GM20000 (cell line): ENCODE results near the gene TRIO.

Source experiments
- DNase-seq: peaks from one replicate; pipeline ENCODE4 v3.0.0; 2012; ENCODE audit warnings: low spot score
- CTCF ChIP-seq: IDR thresholded peaks from 2 replicates; pipeline ENCODE4 v1.5.1; 2012; ENCODE audit warnings: mild to moderate bottlenecking, control low read depth; ENCODE audit errors: extremely low read depth, missing control alignments

TRIO gene

DNA sequence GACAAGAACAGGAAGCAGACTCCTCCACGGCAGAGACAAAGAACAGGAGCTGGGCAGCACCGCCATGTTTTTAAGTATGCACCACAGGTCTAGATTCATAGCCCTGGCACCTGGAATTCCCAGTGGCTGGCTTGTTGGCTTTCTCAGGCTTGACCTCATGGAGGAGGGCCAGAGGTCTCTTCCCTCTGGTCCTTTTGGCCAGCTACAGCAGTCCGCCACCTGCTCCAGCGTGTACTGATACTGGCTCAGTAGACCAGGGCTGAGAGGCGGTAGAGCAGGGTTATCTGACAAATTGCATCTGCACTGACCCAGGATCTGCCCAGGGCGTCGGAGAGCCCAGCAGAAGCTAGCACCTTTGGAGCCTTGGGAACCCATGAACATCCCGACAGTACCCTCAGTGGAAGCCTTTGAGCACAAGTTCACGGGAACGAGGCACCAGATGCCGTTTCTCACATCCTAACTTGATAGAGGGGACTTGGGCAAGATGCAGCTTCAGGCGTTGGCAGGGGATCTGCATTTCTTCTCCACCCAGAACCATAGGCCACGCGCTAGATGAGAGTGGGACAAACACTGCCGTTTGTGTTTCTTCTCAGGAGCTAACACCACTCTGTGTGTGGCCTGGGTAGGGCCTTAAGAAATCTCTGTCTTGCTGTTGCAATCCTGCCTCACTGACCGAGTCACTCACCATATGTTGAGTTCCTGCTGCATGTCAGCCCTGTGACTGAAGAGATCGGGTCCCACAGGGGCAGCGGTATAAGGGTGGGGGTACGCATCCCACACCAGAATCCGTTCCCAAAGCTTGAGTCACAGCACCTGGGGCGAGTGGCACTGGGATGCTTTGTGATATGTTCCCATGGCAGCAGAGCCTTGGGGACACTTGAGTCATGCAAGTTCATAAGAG, 348.1 kb downstream of the TRIO start:
- TF ChIP-seq CTCF: no peak
- peak; percentile 10 for DNase-seq

GRCh38 chr5:14492331-14492964, 349.3 kb downstream of the TRIO start:
- TF ChIP-seq CTCF: no peak
- DNase-seq: peak; percentile 10

DNA sequence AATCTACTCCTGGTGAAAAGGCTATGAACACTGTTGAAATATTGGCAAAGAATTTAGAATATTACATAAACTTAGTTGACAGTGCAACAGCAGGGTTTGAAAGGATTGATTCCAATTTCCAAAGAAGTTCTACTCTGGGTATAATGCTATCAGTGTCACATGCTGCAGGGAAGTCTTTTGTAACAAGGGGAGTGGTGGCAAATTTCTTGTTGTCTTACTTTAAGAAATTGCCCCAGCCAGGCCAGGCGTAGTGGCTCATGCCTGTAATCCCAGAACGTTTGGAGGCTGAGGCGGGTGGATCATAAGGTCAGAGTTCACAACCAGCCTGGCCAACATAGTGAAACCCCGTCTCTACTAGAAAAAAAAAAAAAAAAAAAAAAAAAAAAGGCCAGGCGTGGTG, 352.2 kb downstream of the TRIO start:
- no peak for DNase-seq
- no peak for TF ChIP-seq CTCF

DNA sequence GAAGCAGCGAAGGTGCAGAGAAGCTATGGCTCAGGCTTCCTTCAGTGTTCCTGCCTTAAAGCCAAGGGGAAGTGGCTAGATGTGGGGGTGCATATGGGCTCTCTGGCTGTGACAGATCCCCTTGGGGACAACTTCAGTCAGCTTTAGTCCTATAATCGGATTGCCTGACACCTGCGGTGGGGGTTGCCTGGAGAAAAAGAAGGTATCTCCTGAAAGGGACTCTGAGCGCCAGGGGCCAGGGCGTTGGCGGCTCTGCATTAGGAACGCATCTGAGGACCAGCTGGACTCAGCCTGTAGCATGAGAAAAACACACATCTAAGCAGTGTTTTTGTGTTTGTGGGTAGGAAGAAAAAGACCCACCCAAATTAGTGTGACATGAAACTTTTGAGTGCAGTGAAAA, 354.2 kb downstream of the TRIO start:
- TF ChIP-seq CTCF: no peak
- DNase-seq: no peak

- TF ChIP-seq CTCF: no peak
- no peak for DNase-seq
Measured at GRCh38 chr5:14501353-14502293, 358.5 kb downstream of the TRIO start.

- no peak for DNase-seq
- no peak for TF ChIP-seq CTCF
Measured at GRCh38 chr5:14502294-14502690, 359.1 kb downstream of the TRIO start.
